Brain pericyte (primary cell): ENCODE results near the gene STK40.
A peak's percentile ranks its signal among the peaks of the same experiment; 100 is the strongest.

Source experiments
- DNase-seq: peaks from one replicate; pipeline ENCODE4 v3.0.0-alpha.2; 2012; ENCODE audit warnings: low read depth, low spot score

STK40 gene

DNA sequence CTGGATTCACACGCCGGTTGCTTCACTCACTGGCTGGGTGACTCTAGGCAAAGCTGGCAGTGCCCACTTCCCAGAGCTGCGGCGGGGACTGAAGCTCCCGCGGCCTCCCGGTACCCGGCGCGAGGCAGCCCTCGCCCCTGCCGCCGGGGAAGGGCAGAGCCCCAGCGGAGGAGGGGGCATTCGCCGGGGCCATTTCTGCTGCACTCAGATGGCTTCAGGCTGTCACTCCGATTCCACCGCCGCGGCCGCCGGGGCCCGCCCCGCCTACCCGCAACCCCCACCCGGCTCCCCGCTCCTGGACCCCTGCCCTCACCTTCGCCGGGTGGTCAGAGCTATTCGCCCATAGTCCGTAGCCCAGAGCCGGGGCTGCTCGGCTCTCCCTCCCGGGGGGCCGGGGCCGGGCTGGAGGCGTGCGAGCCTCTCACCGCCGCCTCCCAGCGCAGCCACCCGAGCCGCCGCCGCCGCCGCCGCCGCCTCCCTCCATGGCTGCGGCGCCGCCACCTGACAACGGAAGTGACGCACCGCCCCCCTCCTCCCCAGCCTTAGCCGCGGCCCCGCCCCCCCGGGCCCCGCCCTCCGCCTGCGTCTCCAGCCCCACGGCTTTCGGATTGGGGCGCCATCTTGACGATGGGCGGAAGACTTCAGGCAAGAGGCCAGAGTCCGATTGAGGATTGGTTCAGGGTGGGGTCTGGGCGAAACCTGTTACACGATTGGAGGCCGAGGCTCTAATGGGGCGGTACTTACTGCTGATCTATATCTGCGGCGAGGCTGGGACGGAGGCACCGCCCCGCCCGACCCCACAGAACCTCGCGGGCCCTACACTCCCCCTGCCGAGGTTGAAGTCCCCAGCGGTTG lies at the start of gene STK40:
STK40 (minus strand) TSS at position 515 of the 855 bp plus-strand sequence. CDS start 24,592 bp downstream, outside the sequence.
- DNase-seq = peak; percentile 97

GRCh38 chr1:36433102-36433501 lies 47.4 kb upstream of the STK40 start:
- DNase-seq = no peak

GRCh38 chr1:36432616-36433015 lies 46.9 kb upstream of the STK40 start:
- DNase-seq = no peak

- DNase-seq = no peak
Observed at GRCh38 chr1:36425791-36426190, 40.1 kb upstream of the STK40 start.

DNA sequence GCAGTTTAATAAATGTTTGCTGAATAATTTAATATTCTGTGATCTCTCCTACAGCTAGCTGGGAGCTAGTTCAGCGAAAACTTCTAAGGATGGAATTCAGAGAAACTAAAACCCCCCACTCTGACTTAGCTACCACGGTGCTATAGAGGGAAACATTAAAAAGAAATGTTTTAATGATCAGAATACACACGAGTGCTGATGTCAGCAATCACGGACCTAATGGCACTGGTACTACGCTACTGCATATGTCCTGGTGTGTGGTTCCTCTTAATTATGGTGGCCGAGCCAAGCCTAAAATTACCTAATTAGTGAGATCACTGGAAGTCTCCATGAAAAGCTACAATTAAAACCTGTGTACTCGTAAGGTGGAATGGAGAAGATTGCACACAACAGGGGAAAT lies 35.9 kb upstream of the STK40 start:
- no peak for DNase-seq

DNA sequence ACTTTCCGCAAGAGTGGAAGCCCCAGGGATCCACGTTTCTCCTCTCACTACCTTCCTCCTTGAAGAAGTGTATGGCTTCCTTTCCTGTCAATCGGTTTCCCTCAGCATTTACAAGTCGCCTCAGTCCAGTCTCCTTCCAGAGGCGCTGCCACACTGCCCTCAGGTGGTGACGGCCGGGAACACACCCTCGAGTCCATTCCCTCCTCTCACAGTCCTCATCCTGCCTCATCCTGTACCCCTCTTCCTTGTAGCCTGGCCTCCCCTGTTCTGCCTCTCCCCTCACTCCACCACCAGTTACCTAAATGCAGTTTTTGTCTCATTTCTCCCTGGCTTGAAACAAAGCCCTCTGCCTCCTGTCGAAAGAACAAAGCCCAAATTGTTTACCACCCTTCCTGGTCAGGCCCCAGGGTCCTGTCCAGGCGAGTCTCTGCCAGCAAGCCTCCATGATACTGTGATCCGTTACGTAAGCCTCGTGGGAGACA lies 35.2 kb upstream of the STK40 start:
- DNase-seq = peak; percentile 60

- no peak for DNase-seq
Observed at GRCh38 chr1:36420409-36420808, 34.7 kb upstream of the STK40 start.

DNA sequence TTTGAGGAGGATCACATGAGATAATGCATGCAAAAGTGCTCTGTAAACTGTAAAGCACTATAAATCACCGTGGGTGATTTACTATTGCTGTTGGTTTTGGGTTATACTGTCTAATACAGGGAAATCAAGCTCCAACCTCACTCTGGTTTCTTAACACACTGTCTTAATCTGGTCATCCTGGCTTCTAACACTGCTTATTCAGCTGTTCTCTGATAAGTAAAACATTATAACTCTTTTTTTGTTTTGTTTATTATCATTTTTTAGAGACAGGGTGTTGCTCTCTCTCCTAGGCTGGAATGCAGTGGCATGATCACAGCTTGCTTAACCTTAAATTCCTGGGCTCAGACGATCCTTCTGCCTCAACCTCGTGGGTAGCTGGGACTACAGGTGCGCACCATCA lies 33.8 kb upstream of the STK40 start:
- DNase-seq = no peak

DNA sequence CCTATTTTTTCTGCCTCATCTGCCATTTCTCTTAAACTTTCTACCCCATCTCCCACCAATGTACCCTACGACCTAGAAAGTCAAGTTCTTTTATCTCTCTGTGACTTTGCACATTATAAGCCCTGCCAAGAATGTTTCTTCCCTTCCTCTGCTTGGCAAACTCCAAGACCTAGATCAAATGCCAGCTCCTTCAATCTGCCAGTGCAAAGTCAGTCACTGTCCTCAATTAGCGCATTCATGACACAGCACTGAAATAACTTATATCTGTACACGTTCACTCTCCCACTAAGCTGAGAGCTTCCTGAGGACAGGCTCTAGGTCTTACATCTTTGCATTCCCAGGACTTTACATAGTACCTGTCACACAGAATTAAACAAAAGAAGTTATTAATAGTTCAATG lies 33.4 kb upstream of the STK40 start:
- DNase-seq = no peak

GRCh38 chr1:36417931-36418330 lies 32.2 kb upstream of the STK40 start:
- no peak for DNase-seq

- DNase-seq = no peak
Observed at GRCh38 chr1:36415661-36416326, 30.1 kb upstream of the STK40 start.

DNA sequence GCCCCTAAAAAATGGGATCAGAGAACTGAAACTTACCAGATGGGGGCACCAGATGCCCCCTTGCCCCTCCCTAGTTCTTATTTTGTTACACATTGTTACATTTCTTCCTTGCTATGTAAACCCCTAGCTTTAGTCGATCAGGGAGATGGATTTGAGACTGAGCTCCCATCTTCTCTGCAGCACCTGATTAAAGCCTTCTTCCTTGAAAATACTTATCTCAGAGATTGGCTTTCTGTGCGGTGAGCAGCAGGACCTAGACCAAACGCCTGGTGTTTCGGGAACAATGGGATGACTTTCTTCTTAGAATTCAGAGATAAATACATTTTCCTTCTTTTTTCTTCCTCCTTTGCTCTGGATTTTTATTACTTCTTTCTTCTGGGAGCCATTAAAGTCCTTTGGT lies 28.7 kb upstream of the STK40 start:
- DNase-seq = no peak

GRCh38 chr1:36411674-36412648 lies 26.2 kb upstream of the STK40 start:
- no peak for DNase-seq

DNA sequence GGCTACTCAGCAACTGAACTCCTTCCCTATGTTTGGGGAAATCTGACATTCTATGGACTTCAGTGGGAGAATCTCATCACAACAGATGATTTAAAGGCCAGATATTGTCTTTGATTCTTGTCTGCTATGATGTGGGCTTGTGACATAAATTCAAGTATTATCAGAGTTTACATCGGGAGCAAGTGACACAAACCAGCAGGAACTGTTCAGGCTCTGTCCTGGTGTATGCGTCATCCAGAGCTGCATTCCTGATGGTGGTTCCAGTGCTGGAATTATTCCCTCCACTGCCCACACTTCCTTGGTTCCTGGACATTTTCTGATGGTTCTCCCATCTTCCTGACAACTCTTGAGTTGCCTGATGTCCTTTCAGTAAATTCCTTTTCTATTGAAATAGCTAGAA lies 22.8 kb upstream of the STK40 start:
- DNase-seq = no peak

- no peak for DNase-seq
Observed at GRCh38 chr1:36406440-36406839, 20.7 kb upstream of the STK40 start.

- no peak for DNase-seq
Observed at GRCh38 chr1:36402504-36402890, 16.8 kb upstream of the STK40 start.

GRCh38 chr1:36401602-36402503 lies 16.1 kb upstream of the STK40 start:
- DNase-seq = no peak

DNA sequence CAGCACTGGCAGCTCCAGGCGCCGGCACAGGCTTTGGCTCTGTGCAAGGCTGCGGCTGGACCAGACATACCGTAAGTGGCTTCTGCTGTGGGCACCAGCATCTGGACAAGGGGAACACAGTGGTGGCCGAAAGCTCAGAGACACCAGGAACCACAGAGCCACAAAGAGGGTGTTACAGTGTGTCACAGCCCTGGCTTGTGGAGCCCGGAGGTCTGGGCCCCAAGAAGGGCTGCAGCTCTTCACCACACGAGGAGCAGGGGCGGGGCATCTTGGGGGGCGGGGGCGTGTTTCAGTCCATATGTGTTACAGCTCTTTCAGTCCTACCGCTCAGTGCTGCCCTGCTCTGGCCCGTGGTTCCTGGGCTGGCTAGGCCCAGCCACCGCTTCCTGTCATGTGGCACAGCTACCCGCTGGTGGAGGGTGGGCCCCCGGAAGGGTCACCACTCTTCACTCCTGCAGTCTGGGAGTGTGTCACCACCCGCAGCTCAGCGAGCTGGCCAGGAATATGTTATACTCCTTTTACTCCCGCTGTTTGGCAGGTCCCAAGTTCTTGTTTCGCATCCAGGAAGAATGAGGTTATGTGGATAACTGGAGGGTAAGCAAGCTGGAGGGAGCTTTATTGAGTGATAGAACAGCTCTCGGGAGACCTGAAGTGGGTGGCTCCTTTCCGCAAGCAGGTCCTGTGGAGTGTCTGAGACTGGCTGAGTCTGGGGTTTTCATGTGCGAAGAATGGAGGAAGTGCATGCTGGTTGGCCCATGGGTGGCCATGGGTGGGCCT lies 15.3 kb upstream of the STK40 start:
- peak; percentile 63 for DNase-seq

DNA sequence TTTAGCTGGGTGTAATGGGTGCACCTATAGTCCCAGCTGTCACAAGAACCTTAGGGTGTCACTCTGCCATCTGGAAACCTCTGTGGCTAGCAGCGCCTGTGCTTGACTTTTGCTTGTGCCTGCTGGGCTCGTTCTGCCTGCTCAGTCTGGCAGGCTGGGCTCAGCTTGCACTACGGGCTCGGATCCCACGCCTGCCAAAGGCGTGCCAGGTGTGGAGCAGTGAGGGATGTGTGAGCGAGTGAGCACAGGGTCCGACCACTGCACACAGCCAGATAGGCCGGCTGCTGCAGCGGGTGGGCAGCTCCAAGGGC lies 14.7 kb upstream of the STK40 start:
- no peak for DNase-seq

- DNase-seq = no peak
Observed at GRCh38 chr1:36398370-36398977, 12.8 kb upstream of the STK40 start.
